ENCODE measurements around the gene HERC3. TPM values are rescaled to one million over a fixed set of nuclear protein-coding genes. Genes with fewer than 3 reads are reported as not detected.

HERC3 gene
- total and polyA plus RNA-seq, 2 of the 13 experiments (the other 11 are each of a cell fraction or from before 2014, with no cell fraction given), result 3.8 to 6.2 TPM

- TF ChIP-seq ZBTB46 (CRISPR knock-in tag; IDR thresholded peaks at IDR 0.05; ENCODE audit: borderline replicate concordance) (0 out of 2 replicates have a peak, but pooled peaks have one; percentile 24), ELF3 (CRISPR knock-in tag; IDR thresholded peaks at IDR 0.05) (0 out of 2 replicates have a peak, but pooled peaks have one; percentile 28), MYC (CRISPR knock-in tag; IDR thresholded peaks at IDR 0.05; ENCODE audit: borderline replicate concordance) (peak; percentile 62; the same call in 1 of the 2 replicates), CBX5 (CRISPR knock-in tag; IDR thresholded peaks at IDR 0.05; ENCODE audit: borderline replicate concordance) (no peak), ZZZ3 (CRISPR knock-in tag; IDR thresholded peaks at IDR 0.05; ENCODE audit: borderline replicate concordance) (no peak), PAWR (CRISPR knock-in tag; IDR thresholded peaks at IDR 0.05; ENCODE audit: borderline replicate concordance) (no peak), NFKB2 (CRISPR knock-in tag; IDR thresholded peaks at IDR 0.05; ENCODE audit: borderline replicate concordance) (peak; percentile 70; the same call in 1 of the 2 replicates), ZNF761 (CRISPR knock-in tag; conservative IDR thresholded peaks at IDR 0.05) (peak; percentile 71), MXI1 (IDR thresholded peaks at IDR 0.05; ENCODE audit: borderline replicate concordance, low read depth, low read length) (peak; percentile 92), ZBTB38 (CRISPR knock-in tag; IDR thresholded peaks at IDR 0.05) (0 out of 2 replicates have a peak, but pooled peaks have one; percentile 34), ZNF782 (CRISPR knock-in tag; IDR thresholded peaks at IDR 0.05; ENCODE audit: borderline replicate concordance) (0 out of 2 replicates have a peak, but pooled peaks have one; percentile 40), ZKSCAN1 (IDR thresholded peaks at IDR 0.05; ENCODE audit: low read length) (no peak), EED (CRISPR knock-in tag; IDR thresholded peaks at IDR 0.05) (0 out of 2 replicates have a peak, but pooled peaks have one; percentile 23), ZBTB43 (CRISPR knock-in tag; conservative IDR thresholded peaks at IDR 0.05) (peak; percentile 68; the same call in 1 of the 2 replicates), ERF (CRISPR knock-in tag; IDR thresholded peaks at IDR 0.05) (peak; percentile 21; the same call in 1 of the 2 replicates), GATA4 (IDR thresholded peaks at IDR 0.05; ENCODE audit: borderline replicate concordance, low read depth) (no peak), ZNF256 (CRISPR knock-in tag; conservative IDR thresholded peaks at IDR 0.05) (0 out of 2 replicates have a peak, but pooled peaks have one; percentile 25), RBM39 (IDR thresholded peaks at IDR 0.05; ENCODE audit: low read depth, low read length, poor library complexity, severe bottlenecking) (peak; percentile 5), HNRNPLL (IDR thresholded peaks at IDR 0.05; ENCODE audit: low read depth, low read length, poor library complexity, severe bottlenecking) (peak; percentile 90), HNF1B (CRISPR knock-in tag; IDR thresholded peaks at IDR 0.05) (0 out of 2 replicates have a peak, but pooled peaks have one; percentile 28), ZNF430 (CRISPR knock-in tag; IDR thresholded peaks at IDR 0.05) (peak; percentile 15; the same call in 1 of the 2 replicates), SIN3A (IDR thresholded peaks at IDR 0.05; ENCODE audit: borderline replicate concordance, low read depth, low read length) (0 out of 2 replicates have a peak, but pooled peaks have one; percentile 30), TGIF2 (CRISPR knock-in tag; IDR thresholded peaks at IDR 0.05) (0 out of 2 replicates have a peak, but pooled peaks have one; percentile 45), GABPB1 (CRISPR knock-in tag; IDR thresholded peaks at IDR 0.05) (peak; percentile 47; the same call in 1 of the 2 replicates), ZNF230 (CRISPR knock-in tag; IDR thresholded peaks at IDR 0.05) (0 out of 2 replicates have a peak, but pooled peaks have one; percentile 58)
Observed at GRCh38 chr4:88592600-88593448, 544 bp downstream of the HERC3 start (continued).
